ENCODE data around the gene NXN.
"Not testable (repeated sequence)": the region's sequence is repeated elsewhere in the genome, so short reads cannot be mapped to it uniquely, and the experiment has no call there.

The NXN gene

DNA sequence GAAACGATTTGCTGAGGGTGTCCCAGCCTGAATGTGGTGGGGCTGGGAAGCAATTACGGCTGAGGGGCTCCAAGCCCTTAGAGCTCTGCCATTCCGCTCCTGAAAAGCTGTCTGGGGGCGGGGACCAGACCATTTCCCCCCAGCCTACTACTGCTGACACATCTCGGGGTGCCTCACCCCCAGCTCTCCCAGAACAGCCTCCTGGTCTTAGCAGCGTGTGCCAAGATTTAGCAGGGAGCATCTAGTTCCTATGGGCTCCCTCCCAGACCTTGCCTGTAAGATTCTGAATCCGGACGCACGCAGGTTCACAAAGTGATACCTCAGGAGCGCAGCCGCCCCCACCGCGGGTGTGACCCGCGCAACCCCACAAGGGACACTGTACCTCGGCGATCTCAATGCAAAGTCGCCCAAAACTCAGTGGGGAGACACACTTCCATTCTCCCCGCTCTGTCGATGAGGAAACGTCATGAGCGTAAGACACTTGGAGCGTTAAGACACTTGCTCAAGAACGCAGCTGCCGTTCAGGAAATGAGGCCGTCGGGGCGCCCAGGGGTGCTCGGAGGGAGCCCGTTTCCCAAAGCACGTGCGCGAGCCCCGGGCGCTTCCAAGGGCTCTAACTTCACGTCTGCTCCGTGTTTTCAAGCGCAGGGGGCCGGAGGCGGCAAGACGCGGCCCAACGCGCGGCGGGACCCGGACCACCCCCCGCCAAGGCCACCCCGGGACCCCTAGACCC, 228.1 kb downstream of the NXN start:
- Histone ChIP-seq H3K79me2 (ENCODE audit: control insufficient read depth, low read length) (peaks cover 54% of the 10 kb centered on the region), H3F3A (ENCODE audit: control insufficient read depth, insufficient read depth) (peaks cover 18% of the 10 kb centered on the region), H3K4me3 (ENCODE audit: low read length) (peak overlapping the region; percentile 79), H3K9me3 (ENCODE audit: control insufficient read depth, insufficient read depth, low read length) (no peaks in the 10 kb centered on the region), H3K27me3 (ENCODE audit: control insufficient read depth, low read length) (no peaks in the 10 kb centered on the region), H3K9me2 (replicated peaks; ENCODE audit: control insufficient read depth, low read length) (no peaks in the 10 kb centered on the region), H3K4me2 (ENCODE audit: low read length) (peak overlapping the region; percentile 72), H4K20me1 (ENCODE audit: control insufficient read depth, insufficient read depth, low read depth, low read length) (peaks cover 18% of the 10 kb centered on the region), H3K36me3 (ENCODE audit: control insufficient read depth, low read length) (peaks cover 58% of the 10 kb centered on the region), H3K4me1 (ENCODE audit: control insufficient read depth, low read length) (peaks cover 29% of the 10 kb centered on the region), H3K27ac (ENCODE audit: low read depth, low read length) (peak overlapping the region; percentile 73)
- TF ChIP-seq, protein P1, sequence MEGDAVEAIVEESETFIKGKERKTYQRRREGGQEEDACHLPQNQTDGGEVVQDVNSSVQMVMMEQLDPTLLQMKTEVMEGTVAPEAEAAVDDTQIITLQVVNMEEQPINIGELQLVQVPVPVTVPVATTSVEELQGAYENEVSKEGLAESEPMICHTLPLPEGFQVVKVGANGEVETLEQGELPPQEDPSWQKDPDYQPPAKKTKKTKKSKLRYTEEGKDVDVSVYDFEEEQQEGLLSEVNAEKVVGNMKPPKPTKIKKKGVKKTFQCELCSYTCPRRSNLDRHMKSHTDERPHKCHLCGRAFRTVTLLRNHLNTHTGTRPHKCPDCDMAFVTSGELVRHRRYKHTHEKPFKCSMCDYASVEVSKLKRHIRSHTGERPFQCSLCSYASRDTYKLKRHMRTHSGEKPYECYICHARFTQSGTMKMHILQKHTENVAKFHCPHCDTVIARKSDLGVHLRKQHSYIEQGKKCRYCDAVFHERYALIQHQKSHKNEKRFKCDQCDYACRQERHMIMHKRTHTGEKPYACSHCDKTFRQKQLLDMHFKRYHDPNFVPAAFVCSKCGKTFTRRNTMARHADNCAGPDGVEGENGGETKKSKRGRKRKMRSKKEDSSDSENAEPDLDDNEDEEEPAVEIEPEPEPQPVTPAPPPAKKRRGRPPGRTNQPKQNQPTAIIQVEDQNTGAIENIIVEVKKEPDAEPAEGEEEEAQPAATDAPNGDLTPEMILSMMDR (IDR thresholded peaks at IDR 0.05; ENCODE audit: low read depth, low read length, poor library complexity, severe bottlenecking) = no peak
- no peak for TF ChIP-seq EZH2phosphoT487 (IDR thresholded peaks at IDR 0.05; ENCODE audit: borderline replicate concordance, low read length)

DNA sequence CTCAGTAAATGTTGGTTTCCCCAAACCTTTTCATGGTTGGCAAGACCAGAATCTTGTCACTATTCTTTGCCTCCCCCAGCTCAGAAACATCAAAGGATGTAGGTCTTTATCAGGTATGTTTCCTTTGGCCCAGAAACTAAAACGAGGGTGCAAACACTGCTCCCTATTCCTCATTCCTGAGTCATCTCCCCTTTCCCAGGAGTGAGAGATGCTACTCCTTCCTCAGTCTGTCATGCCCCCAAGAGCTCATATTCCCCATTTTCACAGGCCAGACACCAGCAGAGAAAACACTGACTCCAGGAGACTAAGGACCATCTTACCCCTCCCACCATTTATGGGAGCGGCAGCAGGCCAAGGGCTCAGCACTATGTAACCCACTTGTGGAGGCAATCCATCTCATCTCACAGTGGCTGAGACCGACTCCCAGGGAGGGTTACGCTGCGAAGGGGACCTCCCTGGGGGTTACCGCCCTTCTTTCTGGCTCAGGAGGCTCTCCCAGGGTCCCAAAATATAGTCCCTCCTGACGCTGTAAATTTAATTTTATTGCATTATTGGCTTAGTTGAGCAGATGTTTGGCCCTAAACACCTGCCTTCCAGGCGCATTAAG, 229.0 kb downstream of the NXN start:
- peaks cover 29% of the 10 kb centered on the region for H3K4me1 ChIP-seq (ENCODE audit: control insufficient read depth, low read length)
- peaks cover 18% of the 10 kb centered on the region for H3F3A ChIP-seq (ENCODE audit: control insufficient read depth, insufficient read depth)
- TF ChIP-seq EZH2phosphoT487 (IDR thresholded peaks at IDR 0.05; ENCODE audit: borderline replicate concordance, low read length) = no peak

DNA sequence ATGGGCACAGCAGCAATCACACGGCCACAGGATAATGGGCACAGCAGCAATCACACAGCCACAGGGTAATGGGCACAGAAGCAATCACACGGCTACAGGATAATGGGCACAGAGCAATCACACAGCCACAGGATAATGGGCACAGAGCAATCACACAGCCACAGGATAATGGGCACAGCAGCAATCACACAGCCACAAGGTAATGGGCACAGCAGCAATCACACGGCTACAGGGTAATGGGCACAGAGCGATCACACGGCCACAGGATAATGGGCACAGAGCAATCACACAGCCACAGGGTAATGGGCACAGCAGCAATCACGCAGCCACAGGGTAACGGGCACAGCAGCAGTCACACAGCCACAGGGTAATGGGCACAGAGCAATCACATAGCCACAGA, 230.2 kb downstream of the NXN start:
- peak overlapping the region; percentile 79 for H3K4me3 ChIP-seq (ENCODE audit: low read length)
- peaks cover 24% of the 10 kb centered on the region for H4K20me1 ChIP-seq (ENCODE audit: control insufficient read depth, insufficient read depth, low read depth, low read length)
- H3K4me2 ChIP-seq (ENCODE audit: low read length) = peak overlapping the region; percentile 72; the same call in 1 of the 2 replicates
- not testable (repeated sequence) for H3F3A ChIP-seq (ENCODE audit: control insufficient read depth, insufficient read depth); H3K27me3 ChIP-seq (ENCODE audit: control insufficient read depth, low read length); H3K9me2 ChIP-seq (replicated peaks; ENCODE audit: control insufficient read depth, low read length); H3K9me3 ChIP-seq (ENCODE audit: control insufficient read depth, insufficient read depth, low read length); H3K27ac ChIP-seq (ENCODE audit: low read depth, low read length)
- H3K4me1 ChIP-seq (ENCODE audit: control insufficient read depth, low read length) = peaks cover 24% of the 10 kb centered on the region
- H3K79me2 ChIP-seq (ENCODE audit: control insufficient read depth, low read length) = peaks cover 75% of the 10 kb centered on the region
- peaks cover 72% of the 10 kb centered on the region for H3K36me3 ChIP-seq (ENCODE audit: control insufficient read depth, low read length)

More for the DNA sequence above, 229.0 kb downstream of the NXN start:
- H3K27ac ChIP-seq (ENCODE audit: low read depth, low read length) = no peak overlapping the region
- H3K9me3 ChIP-seq (ENCODE audit: control insufficient read depth, insufficient read depth, low read length) = no peaks in the 10 kb centered on the region
- H3K4me3 ChIP-seq (ENCODE audit: low read length) = peak overlapping the region; percentile 79
- no peaks in the 10 kb centered on the region for H3K9me2 ChIP-seq (replicated peaks; ENCODE audit: control insufficient read depth, low read length)
- peaks cover 19% of the 10 kb centered on the region for H4K20me1 ChIP-seq (ENCODE audit: control insufficient read depth, insufficient read depth, low read depth, low read length)
- peaks cover 63% of the 10 kb centered on the region for H3K79me2 ChIP-seq (ENCODE audit: control insufficient read depth, low read length)
- peak overlapping the region; percentile 72 for H3K4me2 ChIP-seq (ENCODE audit: low read length)
- peaks cover 61% of the 10 kb centered on the region for H3K36me3 ChIP-seq (ENCODE audit: control insufficient read depth, low read length)
- H3K27me3 ChIP-seq (ENCODE audit: control insufficient read depth, low read length) = no peaks in the 10 kb centered on the region
